Measurements from ENCODE around the gene HPSE2. TPM values are rescaled to one million over a fixed set of nuclear protein-coding genes. Genes with fewer than 3 reads are reported as not detected.

Gene HPSE2
- total RNA-seq, 1 experiment from 2014 or later: not detected

DNA sequence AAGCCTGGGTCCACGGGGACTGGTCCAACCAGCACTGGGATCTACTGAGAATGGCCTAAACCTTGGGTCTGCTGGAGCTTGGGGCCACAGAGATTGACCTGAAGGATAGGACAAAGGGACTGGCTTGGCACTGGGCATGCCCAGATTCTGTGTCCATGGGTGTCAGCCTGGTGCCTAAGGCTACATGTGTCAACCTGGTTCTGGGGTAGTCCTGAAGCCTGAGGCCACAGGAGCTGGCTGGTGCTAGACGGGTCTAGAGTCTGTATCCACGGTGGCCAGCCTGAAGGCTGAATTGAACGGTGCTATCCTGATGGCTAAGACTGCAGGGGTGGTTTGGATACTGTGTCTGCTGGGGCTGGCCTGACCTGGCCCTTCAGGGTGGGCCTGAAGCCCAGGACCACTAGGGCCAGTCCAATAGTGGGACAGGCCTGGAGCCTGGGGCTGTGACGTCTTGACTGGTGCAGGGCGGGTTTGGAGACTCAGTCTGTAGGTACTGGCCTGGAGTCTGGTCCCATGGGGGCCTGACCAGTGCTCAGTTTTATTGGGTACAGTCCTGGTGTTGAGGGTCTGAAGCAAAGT lies 636.5 kb downstream of the HPSE2 start:
- H3K4me3 ChIP-seq (ENCODE audit: low read depth, low read length): no peak overlapping the region
- DNase-seq: no peak
- no peak overlapping the region for H3K27ac Mint-ChIP-seq (ENCODE audit: unreplicated experiment)
- no peaks in the 10 kb centered on the region for H3K27me3 ChIP-seq (replicated peaks; ENCODE audit: control insufficient read depth, insufficient read depth, low read length)
- no peaks in the 10 kb centered on the region for H3K4me1 ChIP-seq
- BruUV-seq (replicated peaks): no TSS peak
- H3K27me3 Mint-ChIP-seq (ENCODE audit: insufficient read depth, unreplicated experiment): peaks cover 7% of the 10 kb centered on the region
- peaks cover 6% of the 10 kb centered on the region; the same call in 1 of the 2 replicates for H3K9me3 ChIP-seq
- H3K9me3 Mint-ChIP-seq (ENCODE audit: unreplicated experiment): no peaks in the 10 kb centered on the region
- no peaks in the 10 kb centered on the region for H3K4me1 Mint-ChIP-seq (ENCODE audit: low read depth, unreplicated experiment)
- ChIA-PET CTCF (no interaction called here), POLR2A (no interaction called here)
- H3K4me3 Mint-ChIP-seq (ENCODE audit: unreplicated experiment): no peak overlapping the region
- H3K36me3 ChIP-seq (ENCODE audit: control insufficient read depth, insufficient read depth, low read length): no peaks in the 10 kb centered on the region
- TF ChIP-seq, protein P1, sequence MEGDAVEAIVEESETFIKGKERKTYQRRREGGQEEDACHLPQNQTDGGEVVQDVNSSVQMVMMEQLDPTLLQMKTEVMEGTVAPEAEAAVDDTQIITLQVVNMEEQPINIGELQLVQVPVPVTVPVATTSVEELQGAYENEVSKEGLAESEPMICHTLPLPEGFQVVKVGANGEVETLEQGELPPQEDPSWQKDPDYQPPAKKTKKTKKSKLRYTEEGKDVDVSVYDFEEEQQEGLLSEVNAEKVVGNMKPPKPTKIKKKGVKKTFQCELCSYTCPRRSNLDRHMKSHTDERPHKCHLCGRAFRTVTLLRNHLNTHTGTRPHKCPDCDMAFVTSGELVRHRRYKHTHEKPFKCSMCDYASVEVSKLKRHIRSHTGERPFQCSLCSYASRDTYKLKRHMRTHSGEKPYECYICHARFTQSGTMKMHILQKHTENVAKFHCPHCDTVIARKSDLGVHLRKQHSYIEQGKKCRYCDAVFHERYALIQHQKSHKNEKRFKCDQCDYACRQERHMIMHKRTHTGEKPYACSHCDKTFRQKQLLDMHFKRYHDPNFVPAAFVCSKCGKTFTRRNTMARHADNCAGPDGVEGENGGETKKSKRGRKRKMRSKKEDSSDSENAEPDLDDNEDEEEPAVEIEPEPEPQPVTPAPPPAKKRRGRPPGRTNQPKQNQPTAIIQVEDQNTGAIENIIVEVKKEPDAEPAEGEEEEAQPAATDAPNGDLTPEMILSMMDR (IDR thresholded peaks at IDR 0.05; ENCODE audit: insufficient read depth in 1 of 2, low read depth in 1 of 2, low read length in 1 of 2, severe bottlenecking in 1 of 2, unreplicated experiment in 1 of 2): no peak
- intact Hi-C loops (cut with micrococcal nuclease; ENCODE audit: unreplicated experiment): no loop called here
- no peaks in the 10 kb centered on the region for H3K36me3 Mint-ChIP-seq (ENCODE audit: insufficient read depth, unreplicated experiment)

DNA sequence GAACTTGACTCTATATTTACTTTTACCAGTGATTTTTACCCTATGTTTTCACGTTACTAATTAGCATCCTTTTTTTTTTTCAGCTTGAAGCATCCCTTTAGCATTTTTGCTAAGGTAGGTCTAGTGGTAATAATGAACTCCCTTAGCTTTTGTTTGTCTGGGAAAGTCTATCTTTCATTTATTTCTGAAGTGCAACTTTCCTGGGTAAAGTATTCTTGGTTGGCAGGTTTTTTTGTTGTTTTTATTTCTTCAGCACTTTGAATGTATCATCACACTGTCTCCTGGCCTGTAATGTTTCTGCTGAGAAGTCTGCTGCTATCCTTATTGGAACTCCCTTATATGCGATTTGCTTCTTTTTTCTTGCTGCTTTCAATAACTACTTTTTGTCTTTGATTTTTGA lies 639.2 kb downstream of the HPSE2 start:
- Histone ChIP-seq H3K9me3 (peaks cover 6% of the 10 kb centered on the region; the same call in 1 of the 2 replicates), H3K36me3 (ENCODE audit: control insufficient read depth, insufficient read depth, low read length) (no peaks in the 10 kb centered on the region), H3K27me3 (replicated peaks; ENCODE audit: control insufficient read depth, insufficient read depth, low read length) (no peaks in the 10 kb centered on the region), H3K4me1 (no peaks in the 10 kb centered on the region), H3K4me3 (ENCODE audit: low read depth, low read length) (no peak overlapping the region)
- BruUV-seq (replicated peaks): no TSS peak
- POLR2A ChIA-PET: no interaction called here
- intact Hi-C loops (cut with micrococcal nuclease; ENCODE audit: unreplicated experiment): no loop called here
- CTCF ChIA-PET: no interaction called here
- Mint-ChIP-seq H3K36me3 (ENCODE audit: insufficient read depth, unreplicated experiment) (no peaks in the 10 kb centered on the region), H3K4me1 (ENCODE audit: low read depth, unreplicated experiment) (no peaks in the 10 kb centered on the region), H3K9me3 (ENCODE audit: unreplicated experiment) (no peaks in the 10 kb centered on the region), H3K4me3 (ENCODE audit: unreplicated experiment) (no peak overlapping the region), H3K27ac (ENCODE audit: unreplicated experiment) (no peak overlapping the region), H3K27me3 (ENCODE audit: insufficient read depth, unreplicated experiment) (no peaks in the 10 kb centered on the region)
- TF ChIP-seq, protein P1 (IDR thresholded peaks at IDR 0.05; ENCODE audit: insufficient read depth in 1 of 2, low read depth in 1 of 2, low read length in 1 of 2, severe bottlenecking in 1 of 2, unreplicated experiment in 1 of 2): no peak
- DNase-seq: no peak

DNA sequence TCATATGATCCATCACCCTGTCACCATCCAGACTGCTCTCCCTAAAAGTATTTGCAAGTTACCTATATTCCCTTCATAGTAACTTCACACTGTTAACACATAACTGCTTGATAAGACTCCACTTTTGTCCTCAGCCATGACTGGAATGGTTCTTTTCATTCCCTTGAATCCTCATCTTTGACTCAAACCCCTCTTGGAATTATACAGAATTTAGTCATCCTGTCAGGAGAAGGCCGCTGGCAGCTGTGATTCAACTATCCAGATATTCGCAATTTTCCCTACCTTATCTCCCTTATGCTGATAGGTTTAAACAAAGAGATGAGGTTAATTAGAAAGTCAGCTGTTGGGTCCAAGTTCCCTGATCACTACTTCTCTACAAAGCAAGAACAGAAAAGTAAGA lies 646.0 kb downstream of the HPSE2 start:
- H3K4me3 ChIP-seq (ENCODE audit: low read depth, low read length): no peak overlapping the region
- DNase-seq: no peak
- H3K4me1 ChIP-seq: no peaks in the 10 kb centered on the region
- H3K9me3 ChIP-seq: peaks cover 4% of the 10 kb centered on the region; the same call in 1 of the 2 replicates
- H3K27me3 ChIP-seq (replicated peaks; ENCODE audit: control insufficient read depth, insufficient read depth, low read length): no peaks in the 10 kb centered on the region
- Mint-ChIP-seq H3K4me3 (ENCODE audit: unreplicated experiment) (no peak overlapping the region), H3K27ac (ENCODE audit: unreplicated experiment) (no peak overlapping the region), H3K27me3 (ENCODE audit: insufficient read depth, unreplicated experiment) (no peaks in the 10 kb centered on the region), H3K9me3 (ENCODE audit: unreplicated experiment) (no peaks in the 10 kb centered on the region), H3K36me3 (ENCODE audit: insufficient read depth, unreplicated experiment) (no peaks in the 10 kb centered on the region), H3K4me1 (ENCODE audit: low read depth, unreplicated experiment) (no peaks in the 10 kb centered on the region)
- intact Hi-C loops (cut with micrococcal nuclease; ENCODE audit: unreplicated experiment): no loop called here
- TF ChIP-seq, protein P1 (IDR thresholded peaks at IDR 0.05; ENCODE audit: insufficient read depth in 1 of 2, low read depth in 1 of 2, low read length in 1 of 2, severe bottlenecking in 1 of 2, unreplicated experiment in 1 of 2): no peak
- H3K36me3 ChIP-seq (ENCODE audit: control insufficient read depth, insufficient read depth, low read length): no peaks in the 10 kb centered on the region
- ChIA-PET POLR2A (no interaction called here), CTCF (no interaction called here)
- BruUV-seq (replicated peaks): no TSS peak

All from Caco-2 (cell line).